HCT116 (cell line): Measurements from ENCODE around the gene KREMEN2. TPM values are rescaled to one million over a fixed set of nuclear protein-coding genes. Genes with fewer than 3 reads are reported as not detected.

Experiments used
- ATAC-seq: fragments of 200-7000 bp; cut with Tn5 transposase; 2 replicates; pipeline ENCODE4 v1.9.1; 2020; ENCODE audit warnings: mild to moderate bottlenecking, moderate library complexity
- BruUV-seq: library from RNA; stranded (reverse); fragments of 400-500 nt; replicated peaks from 2 replicates; lab custom pipeline; 2021; lab: Mats Ljungman, UMichigan
- CTCF ChIA-PET: fragments of 300-600 bp; sonication (Branson Sonifier 250); formaldehyde crosslinking; loops from one replicate; lab custom pipeline; 2021; ENCODE audit warnings: antibody characterized with exemption; lab: Charles Lee
- POLR2A ChIA-PET: fragments of 300-600, 350-600 bp; sonication (Branson Sonifier 250); formaldehyde crosslinking; loops from one replicate; lab custom pipeline; 2021; ENCODE audit warnings: antibody characterized with exemption; lab: Charles Lee
- RAD21 ChIA-PET, 2 experiments: fragments of 300-600 bp; sonication (Branson Sonifier 250); formaldehyde crosslinking; loops; one replicate each; lab custom pipeline; 2023; ENCODE audit warnings: low total read pairs in 2 of 2; ENCODE audit not compliant: uncharacterized antibody in 2 of 2, unreplicated experiment in 2 of 2, low non-redundant PET in 1 of 2; lab: Charles Lee
- DNase-seq: peaks from one replicate; pipeline ENCODE4 v3.0.0-alpha.2; 2010; ENCODE audit warnings: low read depth, low spot score
- H2AFZ ChIP-seq: fragments of 200-600 bp; shearing (Covaris generic), sonication (generic); 2 replicates; pipeline ENCODE4 v1.6.1; 2017; ENCODE audit warnings: low read depth, mixed run types, mixed read lengths, antibody characterized with exemption, low read length; ENCODE audit not compliant: poor library complexity, severe bottlenecking
- H3K27ac ChIP-seq: 2 replicates; pipeline ENCODE4 v1.5.1; 2012; ENCODE audit warnings: low read depth, low read length
- H3K27me3 ChIP-seq: fragments of 200-600 bp; sonication (generic); 2 replicates; pipeline ENCODE4 v1.6.1; 2016; ENCODE audit warnings: mixed run types, low read length, mixed read lengths; ENCODE audit not compliant: insufficient read depth
- H3K36me3 ChIP-seq, 2 experiments: fragments of 200-500 bp in 1 of 2; fragments of 200-600 bp in 1 of 2; sonication (Bioruptor generic) in 1 of 2; sonication (generic) in 1 of 2; 2 replicates each; pipeline versions ENCODE4 v1.5.1 to v1.6.1; 2014 to 2016; ENCODE audit warnings: low read length in 2 of 2, inconsistent platforms in 1 of 2, mixed read lengths in 1 of 2, mixed run types in 1 of 2; ENCODE audit not compliant: insufficient read depth in 2 of 2, control insufficient read depth in 1 of 2
- H3K4me1 ChIP-seq, 2 experiments: fragments of 200-600 bp in 1 of 2; sonication (generic) in 1 of 2; 2 replicates each; pipeline versions ENCODE4 v1.5.1 to v1.6.1; 2012 to 2017; ENCODE audit warnings: low read length in 2 of 2, inconsistent platforms in 1 of 2, mild to moderate bottlenecking in 1 of 2, mixed read lengths in 1 of 2, mixed run types in 1 of 2, moderate library complexity in 1 of 2; ENCODE audit not compliant: insufficient read depth in 2 of 2, control insufficient read depth in 1 of 2
- H3K4me2 ChIP-seq: fragments of 200-600 bp; sonication (generic); 2 replicates; pipeline ENCODE4 v1.6.1; 2017; ENCODE audit warnings: mixed run types, low read length, mixed read lengths
- H3K4me3 ChIP-seq, 2 experiments: fragments of 200-600 bp in 1 of 2; sonication (generic) in 1 of 2; replicated peaks in 1 of 2; 2 replicates each; pipeline ENCODE4 v1.5.1; 2011 to 2016; ENCODE audit warnings: low read length in 2 of 2, control low read depth in 1 of 2, low read depth in 1 of 2, mild to moderate bottlenecking in 1 of 2, mixed read lengths in 1 of 2, mixed run types in 1 of 2
- H3K79me2 ChIP-seq: fragments of 200-600 bp; sonication (generic); 2 replicates; pipeline ENCODE4 v1.6.1; 2017; ENCODE audit warnings: mild to moderate bottlenecking, mixed run types, low read length, moderate library complexity, mixed read lengths; ENCODE audit not compliant: insufficient read depth
- H3K9ac ChIP-seq: fragments of 200-600 bp; sonication (generic); 2 replicates; pipeline ENCODE4 v1.6.1; 2016; ENCODE audit warnings: low read length, mixed read lengths
- H3K9me2 ChIP-seq: fragments of 200-600 bp; sonication (generic), shearing (Covaris generic); 2 replicates; pipeline ENCODE4 v1.6.1; 2017; ENCODE audit warnings: mixed run types, mild to moderate bottlenecking, moderate library complexity; ENCODE audit not compliant: insufficient read depth
- H3K9me3 ChIP-seq, 2 experiments: fragments of 200-500 bp in 1 of 2; fragments of 200-600 bp in 1 of 2; sonication (Bioruptor generic) in 1 of 2; sonication (generic) in 1 of 2; 2 replicates each; pipeline ENCODE4 v1.6.1; 2014 to 2017; ENCODE audit warnings: low read length in 2 of 2, mixed read lengths in 2 of 2, inconsistent platforms in 1 of 2, low read depth in 1 of 2, mild to moderate bottlenecking in 1 of 2, mixed run types in 1 of 2, moderate library complexity in 1 of 2; ENCODE audit not compliant: control insufficient read depth in 1 of 2, insufficient read depth in 1 of 2
- H4K20me1 ChIP-seq: fragments of 200-600 bp; sonication (generic), shearing (Covaris generic); 2 replicates; pipeline ENCODE4 v1.6.1; 2017; ENCODE audit warnings: mixed run types, mild to moderate bottlenecking, moderate library complexity; ENCODE audit not compliant: insufficient read depth
- ATF3 ChIP-seq: IDR thresholded peaks from 2 replicates; pipeline ENCODE4 v1.6.1; 2012
- CTCF ChIP-seq, 3 experiments: fragments of 200-600 bp in 1 of 3; sonication (generic) in 1 of 3; IDR thresholded peaks in 2 of 3; conservative IDR thresholded peaks in 1 of 3; 2 replicates each; pipeline ENCODE4 v1.5.1; 2012 to 2017; ENCODE audit warnings: low read depth in 2 of 3, low read length in 2 of 3, antibody characterized with exemption in 1 of 3, borderline replicate concordance in 1 of 3, control low read depth in 1 of 3, mild to moderate bottlenecking in 1 of 3, mixed read lengths in 1 of 3, mixed run types in 1 of 3, moderate library complexity in 1 of 3; ENCODE audit not compliant: insufficient read depth in 1 of 3
- EGR1 ChIP-seq: IDR thresholded peaks from 2 replicates; pipeline ENCODE4 v1.6.1; 2012; ENCODE audit warnings: low read depth
- ELF1 ChIP-seq: IDR thresholded peaks from 2 replicates; pipeline ENCODE4 v1.6.1; 2012; ENCODE audit warnings: low read depth, borderline replicate concordance
- EZH2 ChIP-seq: fragments of 200-600 bp; sonication (generic); IDR thresholded peaks from 2 replicates; pipeline ENCODE4 v1.6.1; 2017; ENCODE audit warnings: antibody characterized with exemption, mixed run types
- EZH2phosphoT487 ChIP-seq: fragments of 200-600 bp; IDR thresholded peaks from 2 replicates; pipeline ENCODE4 v1.6.1; 2018; ENCODE audit warnings: antibody characterized with exemption, borderline replicate concordance
- FOSL1 ChIP-seq: IDR thresholded peaks from 2 replicates; pipeline ENCODE4 v1.6.1; 2012; ENCODE audit warnings: low read depth
- JUND ChIP-seq: IDR thresholded peaks from 2 replicates; pipeline ENCODE4 v1.6.1; 2012
- MAX ChIP-seq: IDR thresholded peaks from 2 replicates; pipeline ENCODE4 v1.6.1; 2012
- POLR2A ChIP-seq: IDR thresholded peaks from 2 replicates; pipeline ENCODE4 v1.7.0; 2011; ENCODE audit warnings: borderline replicate concordance; ENCODE audit not compliant: insufficient read depth, insufficient read length; ENCODE audit errors: extremely low read depth
- POLR2AphosphoS5 ChIP-seq: IDR thresholded peaks from 2 replicates; pipeline ENCODE4 v1.6.1; 2011; ENCODE audit warnings: mild to moderate bottlenecking, low read depth, low read length, moderate library complexity
- SIN3A ChIP-seq: IDR thresholded peaks from 2 replicates; pipeline ENCODE4 v1.6.1; 2012; ENCODE audit warnings: low read depth
- SP1 ChIP-seq: IDR thresholded peaks from 2 replicates; pipeline ENCODE4 v1.6.1; 2012; ENCODE audit warnings: low read depth
- SRF ChIP-seq: IDR thresholded peaks from 2 replicates; pipeline ENCODE4 v1.6.1; 2012; ENCODE audit warnings: low read depth
- TCF7L2 ChIP-seq: IDR thresholded peaks from 2 replicates; pipeline ENCODE4 v1.7.0; 2011; ENCODE audit warnings: borderline replicate concordance, inconsistent platforms; ENCODE audit not compliant: insufficient read depth, insufficient read length; ENCODE audit errors: extremely low read depth
- ZFX ChIP-seq: fragments of 450-650 bp; IDR thresholded peaks from 2 replicates; pipeline ENCODE4 v1.6.1; 2017
- ZNF274 ChIP-seq: fragments of 200-500 bp; sonication (Bioruptor generic); IDR thresholded peaks from 2 replicates; pipeline ENCODE4 v1.6.1; 2014; ENCODE audit warnings: mild to moderate bottlenecking, low read depth, low read length, inconsistent platforms
- intact Hi-C: fragments of 100-400 bp; cut with micrococcal nuclease; formaldehyde crosslinking; loops from 2 replicates; pipeline ENCODE4 v1.10.0; 2022
- total RNA-seq: library from RNA; stranded (reverse); gene quantifications from one replicate; pipeline ENCODE4 v1.2.1, GENCODE V29; 2021; ENCODE audit not compliant: unreplicated experiment

KREMEN2 gene
- total RNA-seq, 1 experiment from 2014 or later, result 14.1 TPM

GRCh38 chr16:2967211-2967631 lies 3.1 kb downstream of the KREMEN2 start:
- Histone ChIP-seq H3K4me1 (peaks cover 20 to 67% of the 10 kb centered on the region in 2 experiments), H3K4me3 (no peak overlapping the region), H3K79me2 (peaks cover 20% of the 10 kb centered on the region), H3K36me3 (no peaks in the 10 kb centered on the region; a peak in 1 of 4 replicates), H3K4me2 (no peak overlapping the region), H3K27me3 (no peaks in the 10 kb centered on the region), H2AFZ (no peak overlapping the region), H3K9me3 (no peaks in the 10 kb centered on the region), H3K9ac (no peak overlapping the region), H4K20me1 (no peaks in the 10 kb centered on the region), H3K27ac (no peak overlapping the region; the same call in 1 of the 2 replicates), H3K9me2 (no peaks in the 10 kb centered on the region)
- intact Hi-C loops, result no loop called here
- TF ChIP-seq POLR2A (no peak), SP1 (no peak), EGR1 (no peak), TCF7L2 (no peak), EZH2 (no peak), ZFX (no peak), ZNF274 (no peak), ATF3 (no peak), SRF (no peak), POLR2AphosphoS5 (no peak), MAX (no peak), CTCF (IDR thresholded peaks at IDR 0.05 in 2 of 3, conservative IDR thresholded peaks at IDR 0.05 in 1 of 3; ENCODE audit: borderline replicate concordance in 1 of 3, insufficient read depth in 1 of 3, low read depth in 2 of 3, low read length in 2 of 3) (no peak), ELF1 (no peak), FOSL1 (no peak), EZH2phosphoT487 (no peak), JUND (no peak), SIN3A (no peak)
- no TSS peak for BruUV-seq
- POLR2A ChIA-PET, result interaction anchor here (1.1 kb wide), 1 partner anchor 15 kb away, joined by 3 read pairs; no protein-coding TSS in a partner anchor
- RAD21 ChIA-PET, result no interaction called here
- no peak for ATAC-seq
- DNase-seq, result no peak
- CTCF ChIA-PET, result no interaction called here
